BLaER1 (cell line): ENCODE results near the gene PPFIBP2.

ENCODE experiments used
- H3K27ac ChIP-seq: shearing (Covaris generic); formaldehyde crosslinking; 2 replicates; pipeline ENCODE4 v1.8.1; 2022
- H3K27me3 ChIP-seq: shearing (Covaris generic); formaldehyde crosslinking; 2 replicates; pipeline ENCODE4 v1.8.1; 2022
- H3K36me3 ChIP-seq: shearing (Covaris generic); formaldehyde crosslinking; 2 replicates; pipeline ENCODE4 v1.8.1; 2022
- H3K4me1 ChIP-seq: shearing (Covaris generic); formaldehyde crosslinking; 2 replicates; pipeline ENCODE4 v1.8.1; 2022
- H3K4me2 ChIP-seq: shearing (Covaris generic); formaldehyde crosslinking; 2 replicates; pipeline ENCODE4 v1.8.1; 2022
- H3K4me3 ChIP-seq: shearing (Covaris generic); formaldehyde crosslinking; 2 replicates; pipeline ENCODE4 v1.8.1; 2022
- H3K9ac ChIP-seq: shearing (Covaris generic); formaldehyde crosslinking; 2 replicates; pipeline ENCODE4 v1.8.1; 2022
- H3K9me3 ChIP-seq: shearing (Covaris generic); formaldehyde crosslinking; 2 replicates; pipeline ENCODE4 v1.8.1; 2022
- H4K20me1 ChIP-seq: shearing (Covaris generic); formaldehyde crosslinking; 2 replicates; pipeline ENCODE4 v1.8.1; 2022
- Cebpa-rat ChIP-seq: shearing (Covaris generic); IDR thresholded peaks from 2 replicates; pipeline ENCODE4 v1.8.1; 2022

PPFIBP2 gene

DNA sequence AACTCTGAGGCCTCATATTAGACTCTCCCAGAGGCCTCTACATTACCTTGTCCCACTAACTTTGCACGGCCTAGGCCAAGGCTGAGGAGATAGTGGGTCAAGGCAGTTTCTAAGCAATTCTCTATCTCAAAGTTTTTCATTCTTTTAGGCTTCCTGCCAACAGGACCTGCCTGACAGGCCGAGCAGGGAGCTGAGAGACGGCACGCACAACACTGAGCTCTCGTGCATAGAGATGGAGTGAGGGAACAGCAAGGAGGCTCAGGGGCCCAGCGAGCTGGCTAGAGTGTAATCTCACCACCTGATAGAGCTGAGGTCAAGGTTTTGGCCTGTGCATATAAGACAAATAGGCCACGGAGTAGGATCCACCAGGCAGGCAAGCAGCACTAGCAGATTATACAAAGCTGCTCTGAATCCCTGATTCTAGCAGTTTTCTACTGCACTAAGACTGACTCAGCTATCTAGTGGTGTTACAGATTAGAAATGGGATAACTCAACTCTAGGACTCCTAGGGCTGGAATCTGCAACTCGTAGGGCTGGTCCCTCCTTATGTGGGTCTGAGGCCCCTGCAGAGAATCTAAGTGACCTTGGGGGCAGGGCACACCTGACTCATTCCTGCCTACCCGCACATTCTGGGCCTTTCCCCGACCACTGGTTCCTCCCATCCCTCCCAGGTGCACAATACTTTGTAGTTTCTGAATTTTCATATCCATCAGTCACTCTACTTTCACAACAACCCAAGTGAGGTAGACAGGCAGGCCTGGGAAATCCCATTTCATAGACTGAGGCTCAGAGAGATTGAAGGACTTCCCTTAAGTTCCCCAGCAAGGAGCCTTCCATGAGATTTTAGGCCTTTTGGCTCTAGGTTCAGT, 157.8 kb downstream of the PPFIBP2 start:
- no peak for TF ChIP-seq Cebpa-rat
- Histone ChIP-seq H3K9me3 (peaks cover 6% of the 10 kb centered on the region; the same call in 1 of the 2 replicates), H3K27ac (no peak overlapping the region), H3K9ac (no peak overlapping the region), H3K36me3 (no peaks in the 10 kb centered on the region), H3K4me1 (no peaks in the 10 kb centered on the region), H4K20me1 (no peaks in the 10 kb centered on the region), H3K27me3 (no peaks in the 10 kb centered on the region), H3K4me3 (no peak overlapping the region), H3K4me2 (no peak overlapping the region)

DNA sequence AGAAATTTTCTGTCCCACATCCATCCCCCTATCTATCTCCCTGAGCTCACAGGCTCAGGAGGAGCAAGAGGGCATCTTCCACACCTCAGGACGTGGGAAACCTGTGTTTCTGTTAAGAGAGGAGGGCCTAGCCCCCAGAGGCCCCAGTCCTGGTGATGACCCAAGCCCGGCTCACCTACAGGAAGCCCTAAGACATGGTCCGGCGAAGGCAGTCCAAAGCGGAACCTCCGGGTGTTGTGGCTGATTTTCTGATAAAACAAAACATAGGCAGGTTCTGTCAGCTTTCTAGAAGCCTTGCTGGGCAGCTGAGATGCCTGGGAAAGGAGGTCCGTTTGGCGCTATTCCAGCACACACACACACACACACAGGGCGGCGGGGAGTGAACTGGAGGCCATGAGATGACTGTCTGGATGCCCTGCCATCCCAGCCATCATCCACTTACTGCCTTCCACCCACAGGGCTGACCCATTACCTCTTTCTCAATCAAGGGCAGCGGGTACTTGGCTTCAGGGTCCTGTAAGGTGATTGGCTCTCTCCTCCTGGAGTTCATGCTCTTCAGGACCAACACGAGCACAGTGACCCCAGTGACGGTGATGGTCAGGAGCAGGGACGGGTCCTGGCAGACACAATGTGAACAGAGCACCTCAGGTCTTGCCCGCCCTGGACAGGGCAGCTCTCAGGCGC, 158.6 kb downstream of the PPFIBP2 start:
- no peaks in the 10 kb centered on the region for H4K20me1 ChIP-seq
- no peaks in the 10 kb centered on the region for H3K36me3 ChIP-seq
- no peak overlapping the region for H3K9ac ChIP-seq
- H3K27me3 ChIP-seq: no peaks in the 10 kb centered on the region
- peaks cover 6% of the 10 kb centered on the region for H3K9me3 ChIP-seq
- no peak overlapping the region for H3K4me2 ChIP-seq
- TF ChIP-seq Cebpa-rat: no peak
- no peaks in the 10 kb centered on the region for H3K4me1 ChIP-seq
- H3K4me3 ChIP-seq: no peak overlapping the region
- no peak overlapping the region for H3K27ac ChIP-seq

DNA sequence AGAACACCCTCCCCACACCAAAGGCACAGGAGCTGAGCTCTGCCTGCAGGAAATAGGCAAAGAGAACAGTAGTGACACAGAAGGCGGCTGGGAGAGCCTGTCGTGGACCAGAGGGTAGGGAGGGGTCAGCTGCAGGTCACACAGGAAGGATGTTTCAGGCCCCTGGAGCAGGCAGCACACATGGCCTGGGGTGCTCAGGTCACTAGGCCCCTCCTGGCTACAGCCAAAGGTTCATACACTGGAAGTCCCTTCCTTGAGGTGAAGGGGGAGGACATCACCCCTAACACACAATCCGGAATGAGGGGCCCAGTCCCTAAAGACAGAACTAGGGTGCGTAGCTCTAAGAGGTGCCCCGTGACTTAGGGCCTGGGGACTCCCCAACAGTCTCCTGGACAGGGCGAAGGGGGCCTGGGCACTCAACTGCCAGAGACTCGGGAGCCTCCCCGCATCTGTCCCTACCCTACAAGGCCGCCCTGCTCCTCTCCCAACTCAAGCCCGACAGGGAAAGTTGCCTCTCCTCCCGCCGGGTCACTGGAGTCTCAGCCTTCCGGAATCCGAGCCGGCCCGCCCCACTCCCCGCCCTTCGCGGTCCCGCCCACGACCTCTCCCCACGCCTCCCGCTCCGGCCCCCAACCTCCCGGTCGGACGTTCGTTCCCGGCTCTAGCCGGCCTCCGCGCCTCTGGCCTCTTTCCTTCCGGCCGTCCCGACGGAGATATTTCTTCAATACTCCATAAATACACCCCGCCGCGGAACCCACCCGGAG, 159.3 kb downstream of the PPFIBP2 start, which contains the start of gene CYB5R2:
Gene CYB5R2 (minus strand): TSS at position 541 of the 764 bp plus-strand sequence. CDS start 675 bp downstream, outside the sequence.
- no peak within 1 kb of the TSS for H3K27ac ChIP-seq
- H3K36me3 ChIP-seq: no peaks in the 10 kb centered on the region
- H3K4me1 ChIP-seq: no peaks in the 10 kb centered on the region
- H3K4me3 ChIP-seq: no peak within 1 kb of the TSS
- H3K4me2 ChIP-seq: no peak within 1 kb of the TSS
- H4K20me1 ChIP-seq: no peaks in the 10 kb centered on the region
- TF ChIP-seq Cebpa-rat: no peak
- H3K9ac ChIP-seq: no peak within 1 kb of the TSS
- no peaks in the 10 kb centered on the region for H3K27me3 ChIP-seq
- peaks cover 6% of the 10 kb centered on the region for H3K9me3 ChIP-seq

DNA sequence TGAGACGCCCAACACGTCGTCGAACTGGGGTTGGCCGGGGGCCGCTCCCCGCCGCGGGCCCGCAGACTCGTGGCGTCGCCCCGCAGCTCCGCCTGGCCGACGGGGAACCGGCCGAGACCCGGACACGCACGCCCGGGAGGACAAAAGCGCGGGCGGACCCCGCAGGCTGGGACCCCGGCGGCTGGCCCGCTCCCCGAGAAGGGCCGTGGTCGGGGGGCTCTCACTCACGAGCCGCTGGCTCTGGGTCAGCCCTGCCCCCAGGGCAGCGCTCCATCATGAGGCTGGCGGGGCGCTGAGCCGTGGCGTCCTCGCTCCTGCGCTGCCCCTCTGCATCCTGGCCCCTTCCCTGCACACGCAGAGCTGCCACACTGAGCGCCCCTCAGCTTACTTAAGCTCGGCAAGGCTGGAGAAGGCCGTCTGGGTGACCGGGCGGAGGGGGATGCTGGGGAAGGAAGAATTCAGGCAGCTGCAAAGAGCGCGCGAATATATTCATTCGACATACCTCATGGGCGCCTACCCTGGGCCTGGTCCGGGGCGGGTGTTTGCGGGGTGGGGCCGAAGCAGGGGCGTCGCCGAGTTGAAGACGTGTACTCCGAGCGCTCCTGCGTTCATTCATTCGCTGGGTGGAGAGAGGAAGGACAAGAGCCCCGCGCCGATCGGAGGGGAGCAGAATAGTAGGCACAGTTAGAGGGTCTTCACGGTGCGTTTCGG, 160.1 kb downstream of the PPFIBP2 start:
- H3K27ac ChIP-seq: no peak overlapping the region
- no peaks in the 10 kb centered on the region for H3K4me1 ChIP-seq
- H3K9ac ChIP-seq: no peak overlapping the region
- H3K4me2 ChIP-seq: no peak overlapping the region
- TF ChIP-seq Cebpa-rat: no peak
- H3K9me3 ChIP-seq: peaks cover 6% of the 10 kb centered on the region
- H3K4me3 ChIP-seq: no peak overlapping the region
- H4K20me1 ChIP-seq: no peaks in the 10 kb centered on the region
- no peaks in the 10 kb centered on the region for H3K27me3 ChIP-seq
- H3K36me3 ChIP-seq: no peaks in the 10 kb centered on the region

DNA sequence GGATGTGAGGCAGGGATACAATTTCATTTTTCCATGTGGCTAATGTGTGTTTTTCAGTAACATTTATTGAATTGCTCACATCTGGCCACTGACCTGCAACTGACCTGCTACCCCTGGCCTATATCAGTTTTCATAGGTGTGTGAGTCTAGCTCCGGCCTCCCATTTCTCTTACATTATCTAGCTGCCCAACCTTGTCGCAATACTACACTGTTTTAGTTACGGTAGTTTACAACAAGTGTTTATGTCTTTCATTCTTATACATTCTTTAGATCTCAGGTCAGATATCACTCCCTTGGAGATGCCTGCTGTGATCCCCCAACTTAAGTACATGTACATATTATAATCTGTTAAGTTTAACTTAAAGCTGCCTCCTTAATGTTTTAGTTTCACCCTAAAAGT, 161.8 kb downstream of the PPFIBP2 start:
- Histone ChIP-seq H3K4me2 (no peak overlapping the region), H3K4me1 (no peaks in the 10 kb centered on the region), H4K20me1 (no peaks in the 10 kb centered on the region), H3K9ac (no peak overlapping the region), H3K9me3 (peaks cover 6% of the 10 kb centered on the region), H3K27ac (no peak overlapping the region), H3K36me3 (no peaks in the 10 kb centered on the region), H3K4me3 (no peak overlapping the region), H3K27me3 (no peaks in the 10 kb centered on the region)
- no peak for TF ChIP-seq Cebpa-rat

DNA sequence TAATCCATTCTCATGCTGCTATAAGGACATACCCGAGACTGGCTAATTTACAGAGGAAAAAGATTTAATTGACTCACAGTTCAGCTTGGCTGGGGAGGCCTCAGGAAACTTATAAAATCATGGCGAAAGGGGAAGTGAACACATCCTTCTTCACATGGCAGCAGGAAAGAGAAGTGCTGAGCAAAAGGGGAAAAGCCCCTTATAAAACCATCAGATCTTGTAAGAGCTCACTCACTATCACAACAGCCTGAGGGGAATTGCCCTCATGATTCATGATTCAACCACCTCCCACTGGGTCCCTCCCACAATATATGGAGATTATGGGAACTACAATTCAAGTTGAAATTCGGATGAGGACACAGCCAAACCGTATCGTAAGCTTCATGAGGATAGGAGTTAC, 163.3 kb downstream of the PPFIBP2 start:
- no peaks in the 10 kb centered on the region for H4K20me1 ChIP-seq
- H3K27ac ChIP-seq: no peak overlapping the region
- no peak overlapping the region for H3K4me3 ChIP-seq
- TF ChIP-seq Cebpa-rat: no peak
- no peaks in the 10 kb centered on the region for H3K27me3 ChIP-seq
- H3K4me1 ChIP-seq: no peaks in the 10 kb centered on the region
- H3K9ac ChIP-seq: no peak overlapping the region
- peaks cover 6% of the 10 kb centered on the region for H3K9me3 ChIP-seq
- H3K36me3 ChIP-seq: no peaks in the 10 kb centered on the region
- H3K4me2 ChIP-seq: no peak overlapping the region

DNA sequence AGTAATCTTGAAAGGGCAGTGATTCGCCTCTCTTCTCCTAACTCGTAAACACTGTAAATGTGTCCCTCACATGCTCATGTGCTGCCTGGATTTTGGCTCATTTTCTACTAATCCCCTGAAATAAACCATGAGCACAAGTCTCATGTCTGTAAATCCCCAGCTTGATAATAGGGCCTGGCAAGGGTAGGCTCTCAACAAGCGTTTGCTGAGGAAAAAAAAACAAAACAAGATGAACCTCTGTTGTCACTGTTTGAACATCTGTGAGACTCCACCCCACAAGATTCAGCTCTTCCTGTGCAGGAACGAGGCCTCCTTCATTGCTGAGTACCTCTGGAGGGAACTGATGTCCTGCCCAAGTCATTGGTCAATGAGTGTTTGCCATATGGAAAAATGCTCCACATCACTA, 164.0 kb downstream of the PPFIBP2 start:
- TF ChIP-seq Cebpa-rat: no peak
- Histone ChIP-seq H3K9ac (no peak overlapping the region), H3K27me3 (no peaks in the 10 kb centered on the region), H3K4me1 (no peaks in the 10 kb centered on the region), H4K20me1 (no peaks in the 10 kb centered on the region), H3K27ac (no peak overlapping the region), H3K4me2 (no peak overlapping the region), H3K36me3 (no peaks in the 10 kb centered on the region), H3K9me3 (peaks cover 6% of the 10 kb centered on the region), H3K4me3 (no peak overlapping the region)

DNA sequence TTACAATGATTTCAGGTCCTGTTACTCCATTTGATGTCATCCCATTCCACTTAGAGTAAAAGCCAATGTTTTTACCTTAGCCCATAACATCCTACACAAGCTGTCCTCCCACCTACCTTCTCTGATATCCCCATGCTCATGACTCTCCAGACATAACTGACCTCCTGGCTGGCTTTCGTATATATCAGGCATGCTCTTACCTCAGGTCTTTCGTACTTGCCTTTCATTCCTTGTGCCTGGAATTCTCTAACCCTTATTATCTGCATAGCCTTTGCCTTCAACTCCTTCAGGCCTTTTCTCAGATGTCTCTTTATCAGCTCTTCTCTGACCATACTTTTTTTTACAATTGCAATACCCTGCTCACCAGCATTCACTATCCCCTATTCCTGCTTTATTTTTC, 169.8 kb downstream of the PPFIBP2 start:
- Histone ChIP-seq H3K27me3 (no peaks in the 10 kb centered on the region), H3K4me3 (no peak overlapping the region), H3K4me1 (no peaks in the 10 kb centered on the region), H3K36me3 (no peaks in the 10 kb centered on the region), H3K27ac (no peak overlapping the region), H3K9ac (no peak overlapping the region), H3K4me2 (no peak overlapping the region), H3K9me3 (no peaks in the 10 kb centered on the region), H4K20me1 (no peaks in the 10 kb centered on the region)
- TF ChIP-seq Cebpa-rat: no peak

DNA sequence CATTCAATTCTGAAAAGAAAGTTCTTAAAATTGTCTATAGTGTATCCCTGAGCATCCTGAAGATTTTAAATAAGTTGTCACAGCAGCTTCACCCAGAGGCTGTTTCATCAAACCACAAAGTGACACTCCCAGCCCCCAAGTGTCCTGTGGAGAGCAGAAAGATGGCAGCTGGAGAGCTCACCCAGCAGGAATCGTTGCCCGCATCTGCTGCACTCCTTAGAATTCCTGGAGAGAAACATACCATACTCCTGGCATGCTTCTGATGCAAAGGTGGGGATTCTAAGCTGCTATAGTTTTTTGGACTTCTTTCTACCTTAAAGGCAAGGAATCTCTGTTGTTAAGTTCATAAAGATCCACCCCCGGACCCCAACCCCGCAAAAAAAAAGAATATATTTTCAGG, 173.0 kb downstream of the PPFIBP2 start:
- Histone ChIP-seq H3K9ac (no peak overlapping the region), H3K4me2 (no peak overlapping the region), H3K4me1 (no peaks in the 10 kb centered on the region), H3K27ac (no peak overlapping the region), H3K27me3 (no peaks in the 10 kb centered on the region), H4K20me1 (no peaks in the 10 kb centered on the region), H3K36me3 (no peaks in the 10 kb centered on the region), H3K4me3 (no peak overlapping the region), H3K9me3 (no peaks in the 10 kb centered on the region)
- TF ChIP-seq Cebpa-rat: no peak
